H1 (cell line): ENCODE data around the gene PLPP2. TPM values are rescaled to one million over a fixed set of nuclear protein-coding genes. Genes with fewer than 3 reads are reported as not detected.
A peak's percentile ranks its signal among the peaks of the same experiment; 100 is the strongest.

Experiments
- CTCF ChIA-PET: fragments of 300-600 bp; sonication (Branson Sonifier 250); formaldehyde crosslinking; loops from one replicate; lab custom pipeline; 2021; ENCODE audit not compliant: partially characterized antibody; lab: Charles Lee
- POLR2A ChIA-PET: fragments of 300-600 bp; sonication (Branson Sonifier 250); formaldehyde crosslinking; loops from one replicate; lab custom pipeline; 2021; ENCODE audit warnings: inconsistent platforms; ENCODE audit not compliant: partially characterized antibody; lab: Charles Lee
- DNase-seq, 2 experiments: peaks; one replicate each; pipeline versions ENCODE4 v3.0.0 to v3.0.0-alpha.2; 2010 to 2022; ENCODE audit warnings: low spot score in 2 of 2, low read depth in 1 of 2, mixed read lengths in 1 of 2
- FAIRE-seq: peaks from 2 replicates; lab custom pipeline; 2011; peaks lifted over from hg19 to GRCh38; lab: Jason Lieb, UNC
- H2AFZ ChIP-seq: 2 replicates; pipeline ENCODE4 v1.8.1; 2012; ENCODE audit warnings: low read length, inconsistent platforms
- H2AK5ac ChIP-seq: 2 replicates; pipeline ENCODE4 v1.6.1; 2013; ENCODE audit warnings: low read depth, low read length
- H2BK120ac ChIP-seq: replicated peaks from 2 replicates; pipeline ENCODE3; 2013; ENCODE audit warnings: low read depth, low read length, inconsistent platforms
- H2BK12ac ChIP-seq: 2 replicates; pipeline ENCODE4 v1.6.1; 2013; ENCODE audit warnings: low read depth, low read length
- H2BK15ac ChIP-seq: 2 replicates; pipeline ENCODE4 v1.6.1; 2013; ENCODE audit warnings: low read length
- H2BK20ac ChIP-seq: 2 replicates; pipeline ENCODE4 v1.6.1; 2013; ENCODE audit warnings: low read length
- H2BK5ac ChIP-seq: 2 replicates; pipeline ENCODE4 v1.6.1; 2013; ENCODE audit warnings: low read depth, low read length
- H3K14ac ChIP-seq: 2 replicates; pipeline ENCODE4 v1.6.1; 2013; ENCODE audit warnings: inconsistent platforms; ENCODE audit not compliant: insufficient read length
- H3K18ac ChIP-seq: 2 replicates; pipeline ENCODE4 v1.6.1; 2013; ENCODE audit warnings: low read length; ENCODE audit errors: extremely low read depth
- H3K23ac ChIP-seq: 2 replicates; pipeline ENCODE4 v1.6.1; 2013; ENCODE audit warnings: inconsistent platforms; ENCODE audit not compliant: insufficient read length
- H3K23me2 ChIP-seq: 2 replicates; pipeline ENCODE4 v1.6.1; 2013; ENCODE audit warnings: low read depth, low read length
- H3K27ac ChIP-seq: 2 replicates; pipeline ENCODE4 v1.6.1; 2011; ENCODE audit warnings: low read depth, low read length, inconsistent platforms
- H3K27me3 ChIP-seq, 4 experiments: replicated peaks in 1 of 4; 1 replicate in 1 of 4; 2 replicates in 3 of 4; pipeline versions ENCODE4 v1.6.1 to v1.8.1; 2011 to 2013; ENCODE audit warnings: low read length in 3 of 4, mild to moderate bottlenecking in 3 of 4, inconsistent platforms in 2 of 4, mixed read lengths in 2 of 4, moderate library complexity in 1 of 4; ENCODE audit not compliant: control insufficient read depth in 3 of 4, insufficient read depth in 3 of 4; ENCODE audit errors: extremely low read depth in 1 of 4
- H3K36me3 ChIP-seq, 4 experiments: 2 replicates each; pipeline versions ENCODE4 v1.6.1 to v1.8.1; 2011 to 2013; ENCODE audit warnings: mild to moderate bottlenecking in 4 of 4, low read length in 3 of 4, moderate library complexity in 2 of 4, control low read depth in 1 of 4, inconsistent platforms in 1 of 4; ENCODE audit not compliant: insufficient read depth in 4 of 4, control insufficient read depth in 2 of 4
- H3K4ac ChIP-seq: replicated peaks from 2 replicates; pipeline ENCODE3; 2013; ENCODE audit warnings: low read length, low read depth, mixed read lengths, inconsistent platforms; ENCODE audit not compliant: insufficient read length
- H3K4me1 ChIP-seq, 4 experiments: replicated peaks in 1 of 4; 1 replicate in 1 of 4; 2 replicates in 3 of 4; pipeline versions ENCODE4 v1.6.1 to v1.8.1; 2011 to 2013; ENCODE audit warnings: low read length in 3 of 4, inconsistent platforms in 2 of 4, mixed read lengths in 1 of 4; ENCODE audit not compliant: insufficient read depth in 4 of 4, control insufficient read depth in 3 of 4
- H3K4me2 ChIP-seq, 2 experiments: 2 replicates each; pipeline versions ENCODE4 v1.6.1 to v1.8.1; 2011 to 2013; ENCODE audit warnings: low read depth in 2 of 2, low read length in 2 of 2, control low read depth in 1 of 2, inconsistent platforms in 1 of 2, mild to moderate bottlenecking in 1 of 2; ENCODE audit not compliant: insufficient read depth in 1 of 2
- H3K4me3 ChIP-seq, 4 experiments: fragments of 200-600, 300-600 bp in 1 of 4; sonication (generic), shearing (Covaris generic), sonication (Bioruptor Twin) in 1 of 4; 2 replicates each; pipeline versions ENCODE4 v1.5.1 to v1.8.1; 2011 to 2016; ENCODE audit warnings: low read length in 4 of 4, low read depth in 3 of 4, control low read depth in 2 of 4, inconsistent platforms in 2 of 4, mild to moderate bottlenecking in 2 of 4, mixed read lengths in 1 of 4, moderate library complexity in 1 of 4; ENCODE audit not compliant: insufficient read depth in 2 of 4; ENCODE audit errors: extremely low read depth in 1 of 4
- H3K56ac ChIP-seq: replicated peaks from 2 replicates; pipeline ENCODE3; 2013; ENCODE audit warnings: low read depth, mild to moderate bottlenecking, mixed read lengths, low read length, inconsistent platforms; ENCODE audit not compliant: insufficient read length
- H3K79me1 ChIP-seq: 2 replicates; pipeline ENCODE4 v1.6.1; 2013; ENCODE audit warnings: low read depth, low read length, control low read depth
- H3K79me2 ChIP-seq, 2 experiments: 2 replicates each; pipeline versions ENCODE4 v1.6.1 to v1.8.1; 2012 to 2013; ENCODE audit warnings: low read length in 2 of 2, mild to moderate bottlenecking in 2 of 2, inconsistent platforms in 1 of 2; ENCODE audit not compliant: insufficient read depth in 2 of 2, control insufficient read depth in 1 of 2
- H3K9ac ChIP-seq, 4 experiments: replicated peaks in 1 of 4; 1 replicate in 1 of 4; 2 replicates in 3 of 4; pipeline versions ENCODE4 v1.6.1 to v1.8.1; 2011 to 2013; ENCODE audit warnings: low read depth in 3 of 4, low read length in 3 of 4, control low read depth in 2 of 4, mild to moderate bottlenecking in 2 of 4, moderate library complexity in 2 of 4, inconsistent platforms in 1 of 4; ENCODE audit errors: extremely low read depth in 1 of 4
- H3K9me3 ChIP-seq, 2 experiments: 2 replicates each; pipeline versions ENCODE4 v1.6.1 to v1.8.1; 2012 to 2013; ENCODE audit warnings: mild to moderate bottlenecking in 2 of 2, moderate library complexity in 2 of 2, control low read depth in 1 of 2, inconsistent platforms in 1 of 2, low read depth in 1 of 2, low read length in 1 of 2, mixed read lengths in 1 of 2; ENCODE audit not compliant: insufficient read depth in 2 of 2
- H4K20me1 ChIP-seq, 2 experiments: replicated peaks in 1 of 2; 2 replicates each; pipeline versions ENCODE3 to v1.8.1; 2011 to 2013; ENCODE audit warnings: inconsistent platforms in 2 of 2, low read length in 2 of 2, mild to moderate bottlenecking in 1 of 2; ENCODE audit not compliant: insufficient read depth in 2 of 2, control insufficient read depth in 1 of 2
- H4K5ac ChIP-seq: 2 replicates; pipeline ENCODE4 v1.6.1; 2013; ENCODE audit warnings: low read length, low read depth, mixed read lengths, inconsistent platforms; ENCODE audit not compliant: insufficient read length
- H4K8ac ChIP-seq: 2 replicates; pipeline ENCODE4 v1.8.0; 2013; ENCODE audit warnings: mild to moderate bottlenecking, moderate library complexity, low read length, inconsistent platforms; ENCODE audit not compliant: insufficient read depth; ENCODE audit errors: extremely low read depth
- H4K91ac ChIP-seq: replicated peaks from 2 replicates; pipeline ENCODE3; 2013; ENCODE audit warnings: low read length, mixed read lengths, inconsistent platforms; ENCODE audit not compliant: insufficient read length
- CEBPB ChIP-seq: IDR thresholded peaks from 2 replicates; pipeline ENCODE4 v1.6.1; 2012; ENCODE audit warnings: low read depth, low read length
- EGR1 ChIP-seq: IDR thresholded peaks from 2 replicates; pipeline ENCODE4 v1.6.1; 2011; ENCODE audit warnings: low read depth, low read length, borderline replicate concordance
- EZH2 ChIP-seq: fragments of 200-600 bp; sonication (generic); IDR thresholded peaks from 2 replicates; pipeline ENCODE4 v1.7.1; 2012; ENCODE audit warnings: low read depth, mild to moderate bottlenecking, moderate library complexity, low read length, inconsistent platforms; ENCODE audit not compliant: severe bottlenecking
- GABPA ChIP-seq: IDR thresholded peaks from 2 replicates; pipeline ENCODE4 v1.6.1; 2011; ENCODE audit warnings: mild to moderate bottlenecking, low read length, moderate library complexity, borderline replicate concordance; ENCODE audit not compliant: insufficient read depth
- HDAC2 ChIP-seq, 2 experiments: fragments of 300-600 bp in 1 of 2; sonication (generic) in 1 of 2; IDR thresholded peaks; 2 replicates each; pipeline ENCODE4 v1.6.1; 2011 to 2012; ENCODE audit warnings: low read depth in 2 of 2, low read length in 2 of 2, mild to moderate bottlenecking in 2 of 2, moderate library complexity in 2 of 2, borderline replicate concordance in 1 of 2, inconsistent platforms in 1 of 2
- KDM4A ChIP-seq: IDR thresholded peaks from one replicate; pipeline ENCODE4 v1.7.1; 2012; ENCODE audit warnings: low read depth, mild to moderate bottlenecking, moderate library complexity, low read length, inconsistent platforms; ENCODE audit not compliant: severe bottlenecking
- RFX5 ChIP-seq: IDR thresholded peaks from 2 replicates; pipeline ENCODE4 v1.6.1; 2011; ENCODE audit warnings: low read depth, low read length, improper control_type of control experiment, borderline replicate concordance
- SP1 ChIP-seq: IDR thresholded peaks from 2 replicates; pipeline ENCODE4 v1.6.1; 2011; ENCODE audit warnings: low read depth, low read length
- SRF ChIP-seq: IDR thresholded peaks from 2 replicates; pipeline ENCODE4 v1.6.1; 2011; ENCODE audit warnings: mild to moderate bottlenecking, low read depth, low read length, moderate library complexity
- TAF1 ChIP-seq: IDR thresholded peaks from 2 replicates; pipeline ENCODE4 v1.6.1; 2011; ENCODE audit warnings: mild to moderate bottlenecking, low read depth, low read length
- TBP ChIP-seq: IDR thresholded peaks from 2 replicates; pipeline ENCODE4 v1.6.1; 2011; ENCODE audit warnings: low read depth, low read length, improper control_type of control experiment
- TEAD4 ChIP-seq: IDR thresholded peaks from 2 replicates; pipeline ENCODE4 v1.6.1; 2012; ENCODE audit warnings: low read depth, low read length, inconsistent platforms, mixed read lengths
- YY1 ChIP-seq: IDR thresholded peaks from 2 replicates; pipeline ENCODE4 v1.6.1; 2011; ENCODE audit warnings: low read depth, mild to moderate bottlenecking, low read length
- ZNF274 ChIP-seq: IDR thresholded peaks from 2 replicates; pipeline ENCODE4 v1.7.0; 2012; ENCODE audit warnings: low read length, borderline replicate concordance; ENCODE audit errors: extremely low read depth
- WGBS, 2 experiments: shearing (Covaris generic) in 1 of 2; methylation state at CpG; one replicate each; pipeline versions ENCODE4 v1.1.6 to v1.1.7; 2013 to 2015; ENCODE audit warnings: low lambda C conversion rate in 2 of 2, mixed read lengths in 2 of 2, inconsistent platforms in 1 of 2, low coverage in 1 of 2, missing lambda C conversion rate in 1 of 2; ENCODE audit not compliant: insufficient replicate concordance in 2 of 2, insufficient coverage in 1 of 2, insufficient read length in 1 of 2; ENCODE audit errors: extremely low coverage in 1 of 2, missing lambda C conversion rate in 1 of 2; 5-methylcytosine and 5-hydroxymethylcytosine counted together
- polyA plus RNA-seq, 7 experiments: library from polyadenylated mRNA; depleted of rRNA in 3 of 7; stranded (reverse) in 5 of 7; unstranded in 2 of 7; fragments of >200 nt in 5 of 7; fragments of 200-250 nt in 2 of 7; gene quantifications; 1 replicate in 5 of 7; 2 replicates in 1 of 7; 4 replicates in 1 of 7; pipeline versions ENCODE4 v1.2.1 to v1.2.3, GENCODE V29; 2011 to 2013; ENCODE audit warnings: missing spikeins in 2 of 7, mixed read lengths in 2 of 7
- total RNA-seq: library from RNA; stranded (reverse); fragmentation: NEBNext Ultra II Directional; extraction: Animal tissue kit (Norgen Biotek cat#: 25700); gene quantifications from 2 replicates; pipeline ENCODE4 v1.2.1, GENCODE V29; 2021
- TF ChIP-seq, protein P1 (sequence below): IDR thresholded peaks from 2 replicates; pipeline ENCODE4 v1.6.1; 2012; ENCODE audit warnings: inconsistent platforms

PLPP2 gene
- total and polyA plus RNA-seq, 2 of the 8 experiments (the other 6 are each of a cell fraction or from before 2014, with no cell fraction given) = 101 to 195 TPM

DNA sequence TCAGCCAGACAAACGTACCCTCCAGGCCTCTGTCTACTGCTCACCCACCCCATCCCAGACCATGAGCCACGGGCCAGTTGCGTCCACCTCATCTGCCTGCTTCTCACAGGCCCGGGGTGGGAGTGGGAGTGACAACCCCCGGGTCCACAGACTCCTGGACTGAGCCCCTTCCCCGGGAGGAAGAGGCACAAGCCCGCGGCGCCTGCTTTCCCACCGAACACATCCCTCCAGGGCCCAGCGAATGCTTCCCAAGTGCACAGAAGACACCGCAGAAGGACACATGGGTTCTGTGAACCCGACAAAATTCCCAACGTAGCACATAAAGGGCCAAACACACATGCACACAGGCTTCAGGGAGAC lies 18.0 kb upstream of the PLPP2 start:
- no peak overlapping the region for H3K4me2 ChIP-seq
- H3K4ac ChIP-seq = no peak overlapping the region
- H2BK15ac ChIP-seq = no peak overlapping the region
- no peaks in the 10 kb centered on the region for H3K23me2 ChIP-seq
- H3K79me1 ChIP-seq = peaks cover 7% of the 10 kb centered on the region
- ChIA-PET POLR2A (no interaction called here), CTCF (no interaction called here)
- no peak overlapping the region; the same call in 1 of the 2 replicates for H4K8ac ChIP-seq
- no peak overlapping the region for H2AK5ac ChIP-seq
- DNase-seq = no peak
- no peaks in the 10 kb centered on the region; a peak in 1 of 7 replicates for H3K4me1 ChIP-seq
- H3K14ac ChIP-seq = no peak overlapping the region
- FAIRE-seq = no peak
- H3K56ac ChIP-seq = no peak overlapping the region
- H2BK12ac ChIP-seq = peak overlapping the region; percentile 50; the same call in 1 of the 2 replicates
- no peak overlapping the region for H4K91ac ChIP-seq
- H2BK20ac ChIP-seq = no peak overlapping the region
- H2AFZ ChIP-seq = no peak overlapping the region
- 82% methylated on average over 11 of the region's 14 CpGs; no CpG with 5 or more reads in 1 of the 2 experiments for WGBS, 2 experiments
- H3K79me2 ChIP-seq = no peaks in the 10 kb centered on the region
- H3K27ac ChIP-seq = no peak overlapping the region
- no peaks in the 10 kb centered on the region for H3K27me3 ChIP-seq
- H4K20me1 ChIP-seq = peaks cover 11 to 22% of the 10 kb centered on the region in 2 experiments
- no peak overlapping the region for H2BK120ac ChIP-seq
- 0 out of 2 replicates have a peak overlapping the region, but pooled peaks have one; percentile 44 for H2BK5ac ChIP-seq
- H4K5ac ChIP-seq = no peak overlapping the region
- H3K23ac ChIP-seq = no peak overlapping the region
- no peak overlapping the region for H3K9ac ChIP-seq
- H3K9me3 ChIP-seq = no peaks in the 10 kb centered on the region
- no peak overlapping the region for H3K18ac ChIP-seq
- no peak for TF ChIP-seq HDAC2 (IDR thresholded peaks at IDR 0.05; ENCODE audit: borderline replicate concordance in 1 of 2, low read depth in 2 of 2, low read length in 2 of 2)
- no peak for TF ChIP-seq YY1
- no peak for TF ChIP-seq SRF
- no peak for TF ChIP-seq SP1
- TF ChIP-seq GABPA = no peak
- TF ChIP-seq TEAD4 = no peak
- no peak for TF ChIP-seq EZH2
- no peak for TF ChIP-seq TBP
- no peak for TF ChIP-seq TAF1
- TF ChIP-seq CEBPB = no peak
- no peak for TF ChIP-seq RFX5
- no peak for TF ChIP-seq KDM4A
- TF ChIP-seq EGR1 = no peak
- TF ChIP-seq ZNF274 = no peak
- TF ChIP-seq, protein P1, sequence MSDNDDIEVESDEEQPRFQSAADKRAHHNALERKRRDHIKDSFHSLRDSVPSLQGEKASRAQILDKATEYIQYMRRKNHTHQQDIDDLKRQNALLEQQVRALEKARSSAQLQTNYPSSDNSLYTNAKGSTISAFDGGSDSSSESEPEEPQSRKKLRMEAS = no peak
- TF ChIP-seq, all 59 proteins: peak for 0
- peaks cover 14 to 59% (median 31%) of the 10 kb centered on the region in 4 experiments; a peak in 7 of 8 replicates for H3K36me3 ChIP-seq
- H3K4me3 ChIP-seq = no peak overlapping the region
